GM12878 (cell line): Measurements from ENCODE around the gene SUFU. TPM values are rescaled to one million over a fixed set of nuclear protein-coding genes. Genes with fewer than 3 reads are reported as not detected.

Experiments used
- ATAC-seq: fragments of 200-7000 bp; cut with Tn5 transposase; 3 replicates; pipeline ENCODE4 v1.9.1; 2020; ENCODE audit warnings: mild to moderate bottlenecking, moderate library complexity
- BruUV-seq: library from RNA; stranded (reverse); fragments of 400-500 nt; replicated peaks from 2 replicates; lab custom pipeline; 2021; lab: Mats Ljungman, UMichigan
- CTCF ChIA-PET: fragments of 300-600 bp; sonication (Branson Sonifier 250); formaldehyde crosslinking; extraction: SDS; loops from one replicate; lab custom pipeline; 2021; ENCODE audit warnings: inconsistent platforms; lab: Yijun Ruan, JAX
- POLR2A ChIA-PET: fragments of 350-600 bp; formaldehyde crosslinking; extraction: SDS; loops from one replicate; lab custom pipeline; 2021; ENCODE audit warnings: inconsistent platforms; lab: Charles Lee
- RAD21 ChIA-PET: fragments of 300-600 bp; sonication (Branson Sonifier 250); formaldehyde crosslinking; loops from one replicate; lab custom pipeline; 2023; ENCODE audit warnings: antibody characterized with exemption; ENCODE audit not compliant: unreplicated experiment; lab: Charles Lee
- SMC1A ChIA-PET: fragments of 300-600 bp; sonication (Branson Sonifier 250); formaldehyde crosslinking; loops from one replicate; lab custom pipeline; 2023; ENCODE audit not compliant: unreplicated experiment, uncharacterized antibody; lab: Charles Lee
- DNase-seq: peaks from one replicate; pipeline ENCODE4 v3.0.0-alpha.2; 2011; ENCODE audit warnings: low read depth, low spot score
- FAIRE-seq: peaks from 3 replicates; lab custom pipeline; 2011; peaks lifted over from hg19 to GRCh38; lab: Jason Lieb, UNC
- H2AFZ ChIP-seq: 2 replicates; pipeline ENCODE4 v1.6.0; 2011; ENCODE audit warnings: low read depth, low read length, control low read depth; ENCODE audit not compliant: control insufficient read depth
- H3K27ac ChIP-seq: 2 replicates; pipeline ENCODE4 v1.5.1; 2011; ENCODE audit warnings: control low read depth; ENCODE audit not compliant: control insufficient read depth, insufficient read depth
- H3K27me3 ChIP-seq, 2 experiments: replicated peaks in 1 of 2; 2 replicates each; pipeline versions ENCODE4 v1.6.0 to v1.6.1; 2011; ENCODE audit warnings: low read length in 1 of 2; ENCODE audit not compliant: control insufficient read depth in 2 of 2, insufficient read depth in 2 of 2
- H3K36me3 ChIP-seq, 2 experiments: 2 replicates each; pipeline ENCODE4 v1.5.1; 2011; ENCODE audit warnings: low read length in 1 of 2; ENCODE audit not compliant: control insufficient read depth in 2 of 2, insufficient read depth in 2 of 2
- H3K4me1 ChIP-seq: 2 replicates; pipeline ENCODE4 v1.6.1; 2011; ENCODE audit warnings: mild to moderate bottlenecking, low read length, moderate library complexity, mixed read lengths; ENCODE audit not compliant: control insufficient read depth, insufficient read depth
- H3K4me2 ChIP-seq: 2 replicates; pipeline ENCODE4 v1.6.0; 2011; ENCODE audit warnings: control low read depth; ENCODE audit not compliant: control insufficient read depth, insufficient read depth
- H3K4me3 ChIP-seq: fragments of 200-600 bp; sonication (generic); 2 replicates; pipeline ENCODE4 v1.5.1; 2016
- H3K79me2 ChIP-seq: 2 replicates; pipeline ENCODE4 v1.6.0; 2011; ENCODE audit warnings: low read length; ENCODE audit not compliant: control insufficient read depth, insufficient read depth
- H3K9ac ChIP-seq: 2 replicates; pipeline ENCODE4 v1.8.0; 2011; ENCODE audit warnings: low read length, control low read depth, mixed read lengths; ENCODE audit not compliant: control insufficient read depth, insufficient read depth
- H3K9me3 ChIP-seq: replicated peaks from 3 replicates; pipeline ENCODE4 v1.5.1; 2011; ENCODE audit warnings: mild to moderate bottlenecking, low read length; ENCODE audit not compliant: control insufficient read depth, insufficient read depth
- H4K20me1 ChIP-seq: 2 replicates; pipeline ENCODE4 v1.6.0; 2011; ENCODE audit not compliant: control insufficient read depth, insufficient read depth
- CBFB ChIP-seq: IDR thresholded peaks from 2 replicates; pipeline ENCODE4 v1.6.1; 2016; ENCODE audit warnings: antibody characterized with exemption, low read depth
- CEBPZ ChIP-seq: fragments of 150-350 bp; IDR thresholded peaks from 2 replicates; pipeline ENCODE4 v1.6.1; 2016; ENCODE audit warnings: low read depth, low read length
- IRF5 ChIP-seq: fragments of 450-650 bp; IDR thresholded peaks from 2 replicates; pipeline ENCODE4 v1.6.1; 2017; ENCODE audit warnings: borderline replicate concordance
- MEF2A ChIP-seq: IDR thresholded peaks from 2 replicates; pipeline ENCODE4 v1.6.1; 2011; ENCODE audit warnings: low read depth, mild to moderate bottlenecking, low read length, moderate library complexity; ENCODE audit not compliant: insufficient read depth
- MTA2 ChIP-seq: fragments of 450-650 bp; IDR thresholded peaks from 2 replicates; pipeline ENCODE4 v1.6.1; 2016; ENCODE audit warnings: low read depth, mild to moderate bottlenecking, moderate library complexity
- MYB ChIP-seq: fragments of 150-350 bp; IDR thresholded peaks from 2 replicates; pipeline ENCODE4 v1.6.1; 2014; ENCODE audit warnings: mild to moderate bottlenecking, low read depth, low read length, borderline replicate concordance
- NFXL1 ChIP-seq: fragments of 450-650 bp; IDR thresholded peaks from 2 replicates; pipeline ENCODE4 v1.6.1; 2017; ENCODE audit warnings: antibody characterized with exemption, mild to moderate bottlenecking, borderline replicate concordance
- NRF1 ChIP-seq: conservative IDR thresholded peaks from 2 replicates; pipeline ENCODE4 v1.6.1; 2011; ENCODE audit warnings: mild to moderate bottlenecking, low read depth, low read length, improper control_type of control experiment
- PML ChIP-seq: IDR thresholded peaks from 2 replicates; pipeline ENCODE4 v1.6.1; 2012; ENCODE audit warnings: low read length, inconsistent platforms
- POLR2AphosphoS2 ChIP-seq: IDR thresholded peaks from 2 replicates; pipeline ENCODE4 v1.6.1; 2011; ENCODE audit warnings: low read depth, mild to moderate bottlenecking, low read length, improper control_type of control experiment, moderate library complexity
- RCOR1 ChIP-seq: conservative IDR thresholded peaks from 2 replicates; pipeline ENCODE4 v1.6.1; 2012; ENCODE audit warnings: low read depth, low read length, improper control_type of control experiment
- RUNX3 ChIP-seq: IDR thresholded peaks from 2 replicates; pipeline ENCODE4 v1.6.1; 2012; ENCODE audit warnings: low read length, inconsistent platforms
- SIX5 ChIP-seq: IDR thresholded peaks from 2 replicates; pipeline ENCODE4 v1.6.1; 2011; ENCODE audit warnings: mild to moderate bottlenecking, low read depth, low read length, moderate library complexity; ENCODE audit not compliant: severe bottlenecking
- ZBTB33 ChIP-seq: fragments of 450-650 bp; IDR thresholded peaks from 2 replicates; pipeline ENCODE4 v1.6.1; 2017; ENCODE audit warnings: mild to moderate bottlenecking
- ZBTB4 ChIP-seq: fragments of 450-650 bp; formaldehyde crosslinking; IDR thresholded peaks from 2 replicates; pipeline ENCODE4 v1.4.0; 2022; ENCODE audit warnings: mild to moderate bottlenecking, moderate library complexity
- WGBS: methylation state at CpG from one replicate; pipeline ENCODE4 v1.1.6; 2016; ENCODE audit warnings: low lambda C conversion rate; ENCODE audit not compliant: insufficient replicate concordance, insufficient coverage; ENCODE audit errors: missing lambda C conversion rate; 5-methylcytosine and 5-hydroxymethylcytosine counted together
- in situ Hi-C: fragments of 300-500 bp; cut with MboI; formaldehyde crosslinking; loops from 9 replicates; pipeline ENCODE4 v1.14.3; 2018; ENCODE audit warnings: mixed read lengths
- intact Hi-C: fragments of 100-400 bp; cut with micrococcal nuclease; formaldehyde crosslinking; loops from one replicate; pipeline ENCODE4 v1.14.2; 2022; ENCODE audit not compliant: unreplicated experiment
- polyA plus RNA-seq, 11 experiments: library from polyadenylated mRNA; depleted of rRNA in 4 of 11; unstranded in 6 of 11; stranded (reverse) in 5 of 11; fragments of >200 nt; fragmentation: Nextera tagmentation in 4 of 11; fragmentation: Illumina TruSeq in 1 of 11; extraction: Ambion mirVana in 4 of 11; extraction: Trizol in 1 of 11; gene quantifications; 1 replicate in 1 of 11; 2 replicates in 10 of 11; pipeline versions ENCODE4 v1.2.1 to v1.2.3, GENCODE V29; 2011 to 2016; ENCODE audit warnings: inconsistent platforms in 2 of 11, missing spikeins in 2 of 11, low read depth in 1 of 11
- total RNA-seq, 4 experiments: library from RNA; depleted of rRNA in 3 of 4; stranded (reverse); fragments of >200 nt in 3 of 4; fragmentation: Illumina TruSeq in 1 of 4; extraction: Trizol in 1 of 4; gene quantifications; 2 replicates each; pipeline versions ENCODE4 v1.2.1 to v1.2.3, GENCODE V29; 2013 to 2021

SUFU gene
- total and polyA plus RNA-seq, 10 of the 15 experiments (the other 5 are each of a cell fraction or from before 2014, with no cell fraction given) = 0.68 to 7.7 (median 2.4) TPM

- WGBS = 50% methylated on average over 1 of the region's 1 CpG
- no peaks in the 10 kb centered on the region for H4K20me1 ChIP-seq
- ChIA-PET SMC1A (interaction anchor here (0.6 to 4.4 kb wide), 5 partner anchors 48 to 101 kb away, joined by 3 to 32 read pairs (median 3); partner anchors contain the start of genes ACTR1A and SUFU), POLR2A (interaction anchor here (0.6 to 0.7 kb wide), 2 partner anchors 14 to 320 kb away, joined by 3 to 4 read pairs; no protein-coding TSS in a partner anchor), CTCF (interaction anchor here (1.5 to 8.9 kb wide), 4 partner anchors 14 to 99 kb away, joined by 4 to 325 read pairs (median 24); partner anchors contain the start of genes ACTR1A and SUFU), RAD21 (interaction anchor here (7.0 kb wide), 1 partner anchor 74 kb away, joined by 206 read pairs; the partner anchor contains the start of genes ACTR1A and SUFU)
- ATAC-seq (no peak), FAIRE-seq (no peak), DNase-seq (no peak)
- in situ Hi-C loops (no loop called here), intact Hi-C loops (no loop called here)
- H3K4me2 ChIP-seq = no peak overlapping the region
- no peak overlapping the region for H3K9ac ChIP-seq
- no peaks in the 10 kb centered on the region for H3K9me3 ChIP-seq
- no peak overlapping the region for H2AFZ ChIP-seq
- no peaks in the 10 kb centered on the region for H3K4me1 ChIP-seq
- H3K36me3 ChIP-seq = no peaks in the 10 kb centered on the region
- H3K4me3 ChIP-seq = no peak overlapping the region
- H3K27me3 ChIP-seq = no peaks in the 10 kb centered on the region
- no peak overlapping the region for H3K27ac ChIP-seq
- H3K79me2 ChIP-seq = no peaks in the 10 kb centered on the region
- BruUV-seq = no TSS peak
- no peak for TF ChIP-seq ZBTB4 (CRISPR knock-in tag)
- TF ChIP-seq NFXL1 = no peak
- TF ChIP-seq IRF5 = no peak
- no peak for TF ChIP-seq CBFB
- TF ChIP-seq RCOR1 = no peak
- no peak for TF ChIP-seq POLR2AphosphoS2
- no peak for TF ChIP-seq SIX5
- TF ChIP-seq ZBTB33 = no peak
- TF ChIP-seq RUNX3 = no peak
- TF ChIP-seq MEF2A = no peak
- TF ChIP-seq MTA2 = no peak
- TF ChIP-seq CEBPZ = no peak
- TF ChIP-seq MYB = no peak
- TF ChIP-seq NRF1 = no peak
- TF ChIP-seq PML = no peak
These were observed 75.0 kb downstream of the SUFU start for GRCh38 chr10:102578782-102579181.
